ENCODE measurements around the gene SETD4. TPM values are rescaled to one million over a fixed set of nuclear protein-coding genes. Genes with fewer than 3 reads are reported as not detected.

Gene SETD4
- total and polyA plus RNA-seq, 2 of the 13 experiments (the other 11 are each of a cell fraction or from before 2014, with no cell fraction given) = 7.1 to 14.4 TPM

DNA sequence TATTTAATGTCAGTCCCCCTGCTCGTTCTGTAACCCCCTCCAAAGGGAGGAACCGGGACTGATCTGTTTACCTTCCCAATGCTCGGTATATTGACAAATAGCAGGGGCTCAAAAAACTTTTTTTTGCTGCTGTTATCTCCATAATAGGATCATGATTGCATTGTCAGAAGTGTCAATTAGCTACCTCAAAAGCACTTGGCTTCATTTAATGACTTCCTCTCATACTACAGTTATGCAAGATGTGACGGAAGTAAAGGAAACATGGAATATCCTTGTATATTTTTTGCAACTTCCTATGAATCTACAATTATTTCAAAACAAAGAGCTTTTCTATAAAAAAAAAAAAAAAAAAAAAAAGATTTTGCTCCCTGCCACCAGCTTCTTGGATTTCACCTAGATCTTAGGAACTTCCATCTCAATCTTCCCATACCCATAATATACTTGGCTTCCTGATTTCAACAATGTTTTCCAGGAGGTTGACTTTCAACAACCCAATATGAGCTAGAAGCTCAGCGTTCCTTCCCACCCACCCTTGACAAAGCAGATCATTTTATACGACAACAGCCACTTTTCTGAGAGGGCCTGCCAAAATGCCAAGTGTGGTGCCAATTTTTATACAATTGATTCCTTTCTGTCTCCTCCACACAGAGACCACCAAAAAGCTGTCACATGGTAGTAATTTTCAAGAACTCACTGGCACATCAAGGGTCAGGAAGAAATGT, 71.7 kb downstream of the SETD4 start:
- Histone ChIP-seq H3K4me2 (ENCODE audit: low read depth, low read length) (peak overlapping the region; percentile 60), H3K27ac (ENCODE audit: extremely low read length, insufficient read depth, low read length) (no peak overlapping the region), H3K4me3 (replicated peaks in 1 of 3; ENCODE audit: insufficient read depth in 1 of 3, low read depth in 2 of 3, low read length in 3 of 3) (no peak overlapping the region), H4K20me1 (ENCODE audit: insufficient read depth, low read length) (no peaks in the 10 kb centered on the region), H3K9ac (ENCODE audit: insufficient read depth, low read depth, low read length) (peak overlapping the region; percentile 1; the same call in 1 of the 2 replicates), H3K27me3 (ENCODE audit: control insufficient read depth in 1 of 2, insufficient read depth in 2 of 2, low read length in 2 of 2) (no peaks in the 10 kb centered on the region), H3K36me3 (replicated peaks in 1 of 2; ENCODE audit: control insufficient read depth in 1 of 2, insufficient read depth in 2 of 2, low read length in 2 of 2) (no peaks in the 10 kb centered on the region), H3K9me3 (ENCODE audit: low read length) (no peaks in the 10 kb centered on the region), H2AFZ (ENCODE audit: low read length) (no peak overlapping the region), H3K79me2 (ENCODE audit: insufficient read depth, low read length) (no peaks in the 10 kb centered on the region), H3K4me1 (ENCODE audit: insufficient read depth, low read length) (peaks cover 76% of the 10 kb centered on the region)
- ChIA-PET POLR2A (interaction anchor here (0.6 to 1.2 kb wide), 2 partner anchors 15 to 49 kb away, joined by 3 read pairs; no protein-coding TSS in a partner anchor), CTCF (ENCODE audit: low intra/inter-chr PET ratio, low total read pairs) (no interaction called here)
- no peak for ATAC-seq
- FAIRE-seq = no peak
- TF ChIP-seq, protein P1, sequence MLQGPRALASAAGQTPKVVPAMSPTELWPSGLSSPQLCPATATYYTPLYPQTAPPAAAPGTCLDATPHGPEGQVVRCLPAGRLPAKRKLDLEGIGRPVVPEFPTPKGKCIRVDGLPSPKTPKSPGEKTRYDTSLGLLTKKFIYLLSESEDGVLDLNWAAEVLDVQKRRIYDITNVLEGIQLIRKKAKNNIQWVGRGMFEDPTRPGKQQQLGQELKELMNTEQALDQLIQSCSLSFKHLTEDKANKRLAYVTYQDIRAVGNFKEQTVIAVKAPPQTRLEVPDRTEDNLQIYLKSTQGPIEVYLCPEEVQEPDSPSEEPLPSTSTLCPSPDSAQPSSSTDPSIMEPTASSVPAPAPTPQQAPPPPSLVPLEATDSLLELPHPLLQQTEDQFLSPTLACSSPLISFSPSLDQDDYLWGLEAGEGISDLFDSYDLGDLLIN (CRISPR knock-in tag; IDR thresholded peaks at IDR 0.05; ENCODE audit: borderline replicate concordance) = no peak
- TF ChIP-seq NFIC (IDR thresholded peaks at IDR 0.05; ENCODE audit: low read length) (no peak), SOX5 (CRISPR knock-in tag; IDR thresholded peaks at IDR 0.05; ENCODE audit: borderline replicate concordance) (peak; percentile 38; the same call in 1 of the 2 replicates), HHEX (CRISPR knock-in tag; IDR thresholded peaks at IDR 0.05) (peak; percentile 58; the same call in 1 of the 2 replicates), ZNF263 (CRISPR knock-in tag; IDR thresholded peaks at IDR 0.05) (no peak), ZNF205 (CRISPR knock-in tag; IDR thresholded peaks at IDR 0.05) (no peak), ZSCAN25 (CRISPR knock-in tag; IDR thresholded peaks at IDR 0.05) (no peak), SOX13 (IDR thresholded peaks at IDR 0.05) (no peak), SOX13 (CRISPR knock-in tag; conservative IDR thresholded peaks at IDR 0.05 in 1 of 2, IDR thresholded peaks at IDR 0.05 in 1 of 2) (peak in 1 of 2 experiments; percentile 54; a peak in 1 of 4 replicates)
- intact Hi-C loops (cut with micrococcal nuclease; ENCODE audit: unreplicated experiment) (loop anchor here (5.0 kb wide), 1 partner anchor 36 kb away; no protein-coding TSS in a partner anchor), in situ Hi-C loops (cut with HindIII; ENCODE audit: extremely low pct_ligation_motif_present, low pct_unique_long_range_greater_than_20kb) (no loop called here)
- no TSS peak for BruUV-seq (replicated peaks)
- 42% methylated on average over 6 of the region's 6 CpGs for WGBS (ENCODE audit: low lambda C conversion rate)
- no peak for DNase-seq (ENCODE audit: low spot score)

Measured in HepG2 (cell line).